ENCODE data around the gene SMARCE1. TPM values are rescaled to one million over a fixed set of nuclear protein-coding genes. Genes with fewer than 3 reads are reported as not detected.

Gene SMARCE1
- 100 to 1,000 TPM in 1 of 2 experiments, 10 to 100 TPM in 1; 97.7 to 106 TPM for total RNA-seq

DNA sequence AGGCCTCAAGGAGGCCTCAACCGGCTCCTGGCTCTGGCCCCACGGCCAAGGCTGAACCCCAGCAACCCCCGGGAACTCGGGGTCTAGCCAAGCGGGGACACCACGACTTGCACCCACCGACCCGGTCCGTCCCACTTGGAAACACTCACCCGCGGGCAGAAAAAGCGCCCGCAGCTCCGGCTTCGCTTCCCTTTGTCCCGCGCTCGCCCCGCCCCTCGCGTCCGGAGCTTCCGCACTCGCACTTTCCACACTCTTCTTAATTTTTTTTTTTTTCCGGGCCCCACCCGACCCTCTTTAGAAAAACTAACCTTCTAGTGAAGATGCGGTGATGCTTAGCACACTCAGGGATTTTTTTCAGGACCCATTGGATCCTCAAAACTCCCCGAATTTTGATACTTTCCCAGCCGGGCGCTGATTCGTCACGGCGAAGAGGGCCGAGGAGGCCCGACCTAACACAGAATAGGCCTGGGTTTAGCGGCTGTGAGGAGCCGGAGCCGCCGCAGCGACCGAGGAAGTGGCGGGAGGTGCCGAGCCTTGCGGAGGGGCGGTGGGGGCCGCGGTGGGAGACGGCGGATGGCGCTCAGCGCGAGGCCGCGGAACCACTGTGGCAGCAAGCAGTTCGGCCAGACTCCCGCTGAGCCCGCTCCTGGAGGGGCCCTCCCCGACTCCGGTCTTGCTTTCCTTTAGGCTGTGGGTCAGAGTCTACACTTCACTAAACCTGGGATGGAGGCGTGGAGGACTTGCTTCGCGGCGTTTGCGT lies at the start of gene SMARCE1:
Gene SMARCE1, minus strand, starts transcription at position 195 of the 760 bp plus-strand sequence. CDS start 2,016 bp downstream, outside the sequence.
- POLR2A ChIA-PET = interaction anchor here (0.7 to 2.4 kb wide), 4 partner anchors 20 to 1041 kb away, joined by 3 to 15 read pairs (median 6); partner anchors contain the start of gene EIF1
- CTCF ChIA-PET = interaction anchor here (0.6 to 2.3 kb wide), 3 partner anchors 18 to 250 kb away, joined by 3 to 7 read pairs (median 4); no protein-coding TSS in a partner anchor

DNA sequence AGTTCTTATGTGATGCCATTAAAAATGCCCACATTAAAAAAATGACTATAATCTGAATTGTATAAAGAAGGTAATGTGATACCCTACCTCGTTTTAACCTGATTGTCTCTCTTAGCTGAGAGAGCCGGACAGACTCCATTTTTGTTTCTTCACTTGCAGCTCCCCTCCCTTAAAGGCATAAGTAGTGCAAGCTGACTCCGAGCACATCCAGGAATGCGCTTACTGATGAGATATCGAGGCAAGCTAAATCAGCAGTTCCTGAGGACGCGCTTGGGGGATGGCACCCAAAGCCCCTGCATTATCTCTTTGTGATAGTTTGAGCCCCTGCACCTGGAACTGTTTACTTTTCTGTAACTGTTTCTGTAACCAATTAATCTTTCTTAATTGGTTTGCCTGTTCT lies 49.7 kb upstream of the SMARCE1 start:
- POLR2A ChIA-PET = interaction anchor here (0.6 kb wide), 1 partner anchor 149 kb away, joined by 6 read pairs; no protein-coding TSS in a partner anchor

DNA sequence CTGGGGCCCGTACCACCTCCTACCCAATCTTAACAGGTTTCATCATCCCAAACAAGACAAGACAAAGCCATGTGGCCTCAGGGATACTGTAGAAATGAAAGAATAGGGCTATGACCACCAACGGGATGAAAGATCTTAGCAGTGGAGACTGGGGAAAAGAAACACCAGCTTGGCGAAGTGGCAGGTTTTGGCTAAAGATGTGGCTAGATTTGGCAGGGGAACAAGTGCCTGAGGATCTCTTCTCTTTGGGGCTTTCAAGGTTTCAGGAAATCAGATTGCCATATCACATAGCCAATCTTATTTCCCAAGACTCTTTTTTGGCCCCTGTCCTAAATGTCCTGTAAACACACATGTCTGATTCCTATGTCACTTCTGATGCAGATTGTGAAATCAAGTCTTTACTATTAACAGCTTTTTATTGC lies 49.0 kb upstream of the SMARCE1 start:
- CTCF ChIA-PET = no interaction called here
- POLR2A ChIA-PET = interaction anchor here (0.6 kb wide), 1 partner anchor 150 kb away, joined by 6 read pairs; no protein-coding TSS in a partner anchor

More for the DNA sequence above, 49.7 kb upstream of the SMARCE1 start:
- CTCF ChIA-PET = no interaction called here

GRCh38 chr17:40695874-40696472 lies 48.4 kb upstream of the SMARCE1 start:
- CTCF ChIA-PET = no interaction called here
- POLR2A ChIA-PET = no interaction called here

DNA sequence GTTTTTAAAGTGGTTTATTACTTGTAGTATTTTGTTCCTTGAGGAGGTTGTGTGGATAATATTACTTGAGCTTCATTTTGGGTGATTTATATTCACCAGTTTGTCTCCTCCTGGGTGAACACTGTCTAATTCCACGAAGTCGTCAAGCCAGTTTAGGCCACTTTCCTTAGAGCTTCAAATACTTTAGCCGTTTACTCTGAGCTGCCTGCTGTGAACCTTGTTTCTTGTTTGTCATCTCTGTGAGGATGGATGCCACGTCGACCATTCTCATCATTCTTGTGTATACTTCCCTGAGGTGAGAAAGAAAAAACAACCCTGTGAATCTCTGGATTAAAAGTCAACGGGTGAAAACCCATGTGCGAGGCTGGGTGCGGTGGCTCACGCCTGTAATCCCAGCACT lies 47.0 kb upstream of the SMARCE1 start:
- ChIA-PET POLR2A (no interaction called here), CTCF (no interaction called here)

DNA sequence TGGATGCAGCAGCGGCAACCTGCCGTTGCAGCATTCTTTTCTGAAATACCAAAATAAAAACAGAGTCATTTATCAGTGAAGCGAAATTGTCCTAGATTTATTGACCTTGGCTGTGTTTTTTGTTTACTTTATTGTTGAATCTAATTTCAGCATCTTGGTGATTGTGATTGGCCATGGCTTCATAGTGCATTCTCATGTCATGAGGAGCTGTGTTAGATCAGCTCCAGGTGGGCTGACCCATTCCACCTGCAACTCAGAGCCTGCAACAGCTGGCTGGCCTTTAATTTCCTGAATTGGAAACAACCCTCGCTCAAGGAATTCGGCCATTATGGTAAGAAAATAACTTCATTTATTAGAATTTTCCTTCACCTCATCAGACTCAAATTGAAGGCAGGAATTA lies 39.5 kb upstream of the SMARCE1 start:
- POLR2A ChIA-PET = no interaction called here
- CTCF ChIA-PET = no interaction called here

- ChIA-PET POLR2A (no interaction called here), CTCF (no interaction called here)
Measured at GRCh38 chr17:40686192-40686591, 38.6 kb upstream of the SMARCE1 start.

DNA sequence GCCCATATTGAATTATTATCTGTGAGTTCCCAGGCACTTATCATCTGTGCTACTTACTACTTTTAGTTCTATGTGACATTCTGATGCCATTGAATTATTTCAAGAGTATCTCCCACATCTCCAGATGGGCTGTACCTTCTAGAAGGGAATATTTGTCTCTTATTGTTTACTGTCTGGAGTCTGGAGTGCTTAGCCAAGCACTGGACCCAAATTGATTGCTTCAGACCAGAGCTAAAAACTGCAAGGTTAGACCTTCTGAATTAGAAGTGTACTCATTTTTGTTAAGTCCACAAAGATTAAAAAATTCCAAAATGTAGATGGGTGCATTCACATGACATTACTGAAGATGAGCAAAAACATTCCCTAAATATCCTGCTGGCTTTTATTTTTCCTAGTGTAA lies 33.4 kb upstream of the SMARCE1 start:
- ChIA-PET POLR2A (no interaction called here), CTCF (no interaction called here)

GRCh38 chr17:40679523-40679907 lies 31.9 kb upstream of the SMARCE1 start:
- POLR2A ChIA-PET = no interaction called here

DNA sequence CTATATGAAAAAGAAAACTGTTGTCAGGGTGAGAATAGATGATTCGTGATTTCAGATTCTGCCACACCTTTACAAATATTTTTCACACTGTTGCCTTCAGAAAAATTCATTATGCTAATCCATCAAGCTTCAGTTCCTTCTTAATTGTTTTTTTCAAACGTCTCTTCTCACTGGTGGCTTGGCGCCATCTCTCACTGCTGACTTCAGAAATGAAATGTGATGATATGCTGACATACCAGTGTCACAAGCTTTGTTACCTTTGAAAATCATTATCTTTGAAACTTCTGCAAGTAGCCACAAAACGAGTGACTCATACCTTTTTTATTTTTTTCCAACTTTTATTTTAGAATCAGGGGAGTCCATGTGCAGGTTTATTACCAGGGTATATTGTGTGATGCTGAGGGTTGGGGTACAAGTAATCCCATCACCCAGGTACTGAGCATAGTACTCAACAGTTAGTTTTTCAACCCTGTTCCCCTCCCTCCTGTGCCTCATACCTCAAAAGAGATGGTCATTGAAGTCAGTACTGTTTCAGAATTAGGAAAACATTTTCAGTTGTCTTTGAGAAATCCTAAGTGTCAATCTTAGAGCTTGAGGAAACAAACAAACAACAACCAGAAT lies 31.4 kb upstream of the SMARCE1 start:
- CTCF ChIA-PET = no interaction called here
- POLR2A ChIA-PET = no interaction called here

More at GRCh38 chr17:40679523-40679907, 31.9 kb upstream of the SMARCE1 start:
- CTCF ChIA-PET = no interaction called here

- CTCF ChIA-PET = no interaction called here
- POLR2A ChIA-PET = no interaction called here
Measured at GRCh38 chr17:40675905-40676304, 28.3 kb upstream of the SMARCE1 start.

DNA sequence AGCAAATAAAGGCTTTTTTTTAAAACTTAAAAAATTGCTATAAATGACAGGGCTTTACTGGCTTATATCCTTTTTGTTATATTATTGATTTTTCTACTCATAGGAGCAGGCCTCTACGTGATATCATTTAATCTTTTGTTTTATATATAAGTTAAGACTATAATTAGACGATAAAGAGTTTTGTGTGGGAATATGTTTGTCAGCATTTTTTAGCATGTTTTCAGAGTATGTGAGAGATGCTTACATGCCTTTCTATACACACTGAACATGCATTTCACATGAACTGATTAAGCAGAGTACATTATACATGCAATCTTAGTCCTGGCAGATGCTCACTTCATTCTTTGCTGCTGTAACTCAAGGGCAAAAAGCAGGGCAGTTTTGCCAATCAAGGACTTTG lies 25.0 kb upstream of the SMARCE1 start:
- POLR2A ChIA-PET = no interaction called here
- CTCF ChIA-PET = interaction anchor here (0.7 kb wide), 1 partner anchor 12 kb away, joined by 3 read pairs; no protein-coding TSS in a partner anchor

GRCh38 chr17:40671282-40671681 lies 23.7 kb upstream of the SMARCE1 start:
- CTCF ChIA-PET = no interaction called here
- POLR2A ChIA-PET = no interaction called here

- ChIA-PET POLR2A (no interaction called here), CTCF (no interaction called here)
Measured at GRCh38 chr17:40666331-40666730, 18.7 kb upstream of the SMARCE1 start.

DNA sequence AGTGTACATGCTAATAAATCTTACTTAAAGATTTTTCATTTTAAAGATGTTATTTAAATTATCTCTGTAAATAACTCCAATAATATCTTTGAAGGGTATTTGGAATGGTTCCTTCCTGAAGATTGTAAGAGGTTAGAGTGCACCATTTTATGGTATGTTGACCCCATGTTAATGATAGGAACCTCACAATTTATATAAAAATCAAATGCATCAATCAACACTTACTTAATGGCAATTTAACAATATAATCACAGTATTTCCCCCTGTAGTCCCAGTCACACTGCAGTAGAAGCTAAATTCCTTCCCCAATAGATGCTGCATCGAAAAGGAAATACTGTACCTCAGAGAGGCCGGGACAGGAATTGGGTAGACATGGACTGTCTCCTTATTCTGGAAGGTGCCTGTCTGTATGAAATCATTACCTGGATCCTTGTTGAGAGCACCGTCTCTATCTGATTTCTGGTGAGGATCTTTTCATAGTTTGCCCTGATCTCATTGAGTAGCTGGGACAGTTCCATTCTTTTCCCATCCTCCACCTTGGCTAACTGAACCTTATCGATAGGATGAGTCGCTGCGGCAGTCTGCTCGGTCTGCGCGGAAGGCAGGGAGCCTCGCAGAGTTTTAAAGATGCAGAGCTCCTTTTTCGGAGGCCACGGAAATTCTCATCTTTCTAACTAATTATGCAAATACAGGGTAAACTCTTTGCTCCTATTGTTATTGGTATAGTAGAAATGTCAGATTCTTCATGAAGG lies 17.1 kb upstream of the SMARCE1 start, which contains the start of gene KRT222:
Gene KRT222, minus strand, starts transcription at position 596 of the 752 bp plus-strand sequence. Its CDS starts 78 bp downstream, at position 518.
- POLR2A ChIA-PET = no interaction called here
- CTCF ChIA-PET = no interaction called here

DNA sequence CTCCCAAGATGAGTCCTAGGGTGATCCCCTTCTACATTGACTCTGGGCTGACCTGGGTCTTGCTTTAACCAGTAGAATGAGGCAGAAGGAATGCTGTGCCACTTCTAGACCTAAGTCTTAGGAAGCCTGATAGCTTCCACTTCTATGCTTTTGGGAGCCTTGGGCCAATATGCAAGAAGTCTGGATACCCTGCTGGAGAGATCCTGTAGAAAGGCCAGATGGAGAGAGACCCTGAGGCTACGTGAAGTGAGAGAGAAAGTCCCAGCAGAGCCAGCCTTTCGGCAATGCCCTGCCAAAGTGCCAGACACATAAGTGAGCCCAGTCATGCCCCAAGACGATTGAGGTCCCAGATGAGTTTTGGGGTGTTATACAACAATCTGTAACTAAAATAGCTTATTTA lies 15.6 kb upstream of the SMARCE1 start:
- ChIA-PET POLR2A (no interaction called here), CTCF (interaction anchor here (1.4 kb wide), 1 partner anchor 43 kb away, joined by 3 read pairs; no protein-coding TSS in a partner anchor)

- ChIA-PET CTCF (interaction anchor here (0.7 kb wide), 3 partner anchors 26 to 162 kb away, joined by 3 to 5 read pairs (median 3); no protein-coding TSS in a partner anchor), POLR2A (no interaction called here)
Measured at GRCh38 chr17:40659911-40660310, 12.3 kb upstream of the SMARCE1 start.

DNA sequence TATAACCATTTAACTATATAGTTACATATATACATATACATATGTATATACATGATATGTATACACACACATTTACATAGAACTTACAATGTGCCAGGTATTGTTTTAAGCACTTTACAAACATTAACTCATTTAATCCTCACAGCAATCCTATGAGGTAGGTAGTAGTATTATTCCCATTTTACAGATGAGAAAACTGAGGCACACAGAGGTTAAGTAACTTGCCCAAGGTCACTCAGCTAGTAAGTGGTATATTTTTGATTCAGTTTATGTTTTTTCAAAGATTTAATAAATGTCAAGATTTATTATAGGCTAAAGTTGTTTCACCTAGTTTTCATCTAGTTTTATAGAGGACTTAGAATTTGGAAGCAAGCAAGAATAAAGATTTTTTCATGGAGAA lies 10.8 kb upstream of the SMARCE1 start:
- CTCF ChIA-PET = interaction anchor here (1.0 kb wide), 1 partner anchor 79 kb away, joined by 3 read pairs; no protein-coding TSS in a partner anchor
- POLR2A ChIA-PET = no interaction called here

- CTCF ChIA-PET = no interaction called here
- POLR2A ChIA-PET = no interaction called here
Measured at GRCh38 chr17:40651939-40652338, 4.3 kb upstream of the SMARCE1 start.
